Measurements from ENCODE around the gene SIAH3. TPM values are rescaled to one million over a fixed set of nuclear protein-coding genes. Genes with fewer than 3 reads are reported as not detected.

SIAH3 gene
- total and polyA plus RNA-seq, 9 of the 15 experiments (the other 6 are each of a cell fraction or from before 2014, with no cell fraction given), result not detected

DNA sequence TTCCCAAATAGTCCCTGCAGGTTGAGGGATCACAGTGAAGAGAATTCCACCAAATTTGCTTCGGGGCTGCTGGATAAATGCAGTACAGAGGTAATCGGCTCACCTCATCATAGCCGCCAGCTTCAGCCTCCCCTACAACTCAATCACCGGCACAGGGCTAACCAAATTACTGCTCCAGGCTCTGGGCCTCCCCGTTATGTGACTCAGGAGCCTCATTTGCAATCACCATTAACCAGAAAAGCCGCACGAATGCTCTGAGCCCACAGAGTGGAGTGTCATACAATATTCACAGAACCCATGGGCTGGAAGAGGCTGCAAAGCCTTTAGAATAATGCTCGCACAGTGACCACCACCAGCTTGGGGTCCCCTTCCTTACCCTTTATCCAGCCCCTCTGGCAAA lies 4.9 kb downstream of the SIAH3 start:
- WGBS (ENCODE audit: insufficient coverage, low coverage, missing lambda C conversion rate), result 3% methylated on average over 8 of the region's 8 CpGs
- FAIRE-seq (no peak), ATAC-seq (no peak), DNase-seq (ENCODE audit: extremely low read depth in 1 of 4, low spot score in 3 of 4) (no peak)
- TF ChIP-seq, protein P1, sequence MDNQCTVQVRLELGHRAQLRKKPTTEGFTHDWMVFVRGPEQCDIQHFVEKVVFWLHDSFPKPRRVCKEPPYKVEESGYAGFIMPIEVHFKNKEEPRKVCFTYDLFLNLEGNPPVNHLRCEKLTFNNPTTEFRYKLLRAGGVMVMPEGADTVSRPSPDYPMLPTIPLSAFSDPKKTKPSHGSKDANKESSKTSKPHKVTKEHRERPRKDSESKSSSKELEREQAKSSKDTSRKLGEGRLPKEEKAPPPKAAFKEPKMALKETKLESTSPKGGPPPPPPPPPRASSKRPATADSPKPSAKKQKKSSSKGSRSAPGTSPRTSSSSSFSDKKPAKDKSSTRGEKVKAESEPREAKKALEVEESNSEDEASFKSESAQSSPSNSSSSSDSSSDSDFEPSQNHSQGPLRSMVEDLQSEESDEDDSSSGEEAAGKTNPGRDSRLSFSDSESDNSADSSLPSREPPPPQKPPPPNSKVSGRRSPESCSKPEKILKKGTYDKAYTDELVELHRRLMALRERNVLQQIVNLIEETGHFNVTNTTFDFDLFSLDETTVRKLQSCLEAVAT (IDR thresholded peaks at IDR 0.05), result no peak
- TF ChIP-seq HCFC1 (IDR thresholded peaks at IDR 0.05; ENCODE audit: low read depth, low read length) (no peak), SMARCE1 (IDR thresholded peaks at IDR 0.05) (no peak), TRIM28 (IDR thresholded peaks at IDR 0.05) (no peak), TCF7 (IDR thresholded peaks at IDR 0.05; ENCODE audit: borderline replicate concordance) (no peak), RBFOX2 (IDR thresholded peaks at IDR 0.05; ENCODE audit: low read depth, low read length) (no peak), CHCHD3 (CRISPR knock-in tag; IDR thresholded peaks at IDR 0.05) (no peak), BRD9 (IDR thresholded peaks at IDR 0.05; ENCODE audit: low read depth, partially characterized antibody) (no peak), FOXK1 (CRISPR knock-in tag; IDR thresholded peaks at IDR 0.05; ENCODE audit: borderline replicate concordance) (no peak), TARDBP (IDR thresholded peaks at IDR 0.05) (no peak), POLR2AphosphoS5 (IDR thresholded peaks at IDR 0.05; ENCODE audit: control insufficient read depth, insufficient read depth, low read depth, low read length) (no peak), ZNF133 (CRISPR knock-in tag; IDR thresholded peaks at IDR 0.05) (no peak), ZNF232 (CRISPR knock-in tag; IDR thresholded peaks at IDR 0.05) (no peak), SIN3B (IDR thresholded peaks at IDR 0.05; ENCODE audit: low read depth) (no peak), ZNF518B (CRISPR knock-in tag; IDR thresholded peaks at IDR 0.05) (no peak), TSC22D4 (tag; IDR thresholded peaks at IDR 0.05) (no peak)
- TF ChIP-seq, protein P2, sequence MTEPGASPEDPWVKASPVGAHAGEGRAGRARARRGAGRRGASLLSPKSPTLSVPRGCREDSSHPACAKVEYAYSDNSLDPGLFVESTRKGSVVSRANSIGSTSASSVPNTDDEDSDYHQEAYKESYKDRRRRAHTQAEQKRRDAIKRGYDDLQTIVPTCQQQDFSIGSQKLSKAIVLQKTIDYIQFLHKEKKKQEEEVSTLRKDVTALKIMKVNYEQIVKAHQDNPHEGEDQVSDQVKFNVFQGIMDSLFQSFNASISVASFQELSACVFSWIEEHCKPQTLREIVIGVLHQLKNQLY (CRISPR knock-in tag; conservative IDR thresholded peaks at IDR 0.05), result no peak
- no TSS peak for BruUV-seq (replicated peaks)
- H3K79me2 ChIP-seq (ENCODE audit: control insufficient read depth, insufficient read depth, low read length), result no peaks in the 10 kb centered on the region
- H2AFZ ChIP-seq (ENCODE audit: low read depth, low read length), result no peak overlapping the region
- intact Hi-C loops (cut with micrococcal nuclease), result no loop called here
- H3K27me3 ChIP-seq (ENCODE audit: control insufficient read depth in 2 of 2, insufficient read depth in 2 of 2, low read length in 2 of 2), result peaks cover 11 to 46% of the 10 kb centered on the region in 2 experiments; a peak in 4 of 5 replicates
- no peaks in the 10 kb centered on the region for H3K9me1 ChIP-seq (ENCODE audit: control insufficient read depth, insufficient read depth, low read length)
- no peaks in the 10 kb centered on the region; a peak in 1 of 5 replicates for H3K4me1 ChIP-seq (replicated peaks in 1 of 2; ENCODE audit: control insufficient read depth in 2 of 2, insufficient read depth in 2 of 2, low read length in 2 of 2)
- ChIA-PET CTCF (ENCODE audit: low intra/inter-chr PET ratio) (no interaction called here), POLR2A (interaction anchor here (0.6 to 0.7 kb wide), 2 partner anchors 12 to 151 kb away, joined by 3 to 4 read pairs; no protein-coding TSS in a partner anchor)
- no peak overlapping the region for H3K9ac ChIP-seq (ENCODE audit: insufficient read depth in 1 of 2, low read depth in 2 of 2, low read length in 2 of 2)
- no peak overlapping the region for H3K4me3 ChIP-seq
- H3K9me3 ChIP-seq (replicated peaks; ENCODE audit: control insufficient read depth, insufficient read depth, low read depth, low read length), result no peaks in the 10 kb centered on the region
- in situ Hi-C loops (cut with MboI), result no loop called here
- no peaks in the 10 kb centered on the region for H4K20me1 ChIP-seq (replicated peaks; ENCODE audit: control insufficient read depth, insufficient read depth, low read length)
- no peak overlapping the region for H3K27ac ChIP-seq (ENCODE audit: extremely low read depth, low read depth, low read length)
- no peaks in the 10 kb centered on the region for H3K36me3 ChIP-seq (ENCODE audit: control insufficient read depth, insufficient read depth, low read length)
- no peak overlapping the region for H3K4me2 ChIP-seq (ENCODE audit: insufficient read depth, low read length)
